ENCODE results near the gene TANK. TPM values are rescaled to one million over a fixed set of nuclear protein-coding genes. Genes with fewer than 3 reads are reported as not detected.
A peak's percentile ranks its signal among the peaks of the same experiment; 100 is the strongest.

The TANK gene
- total RNA-seq, 6 donors from 2014 or later, result 41.9 to 214 (median 75.0) TPM

DNA sequence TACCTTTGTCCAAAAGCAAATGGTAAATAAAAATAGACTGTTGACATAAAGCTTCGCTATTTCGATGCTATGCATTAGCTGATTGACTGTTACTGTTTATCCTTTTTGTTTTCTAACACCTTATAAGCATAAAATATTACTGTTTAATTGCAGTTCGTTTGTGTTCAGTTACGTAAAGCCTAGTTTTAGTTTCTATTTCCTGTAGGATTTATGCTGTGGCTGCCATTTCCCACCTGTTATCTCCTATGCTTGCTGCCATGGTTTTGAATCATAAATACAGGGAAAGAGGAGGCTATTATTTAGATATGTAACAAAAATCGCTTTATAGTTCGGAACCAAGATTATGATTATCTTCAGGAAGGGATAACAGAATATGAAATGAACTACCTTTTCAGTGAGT is 3.9 kb downstream of the TANK start:
- no peak for TF ChIP-seq POLR2A (IDR thresholded peaks at IDR 0.05)
- TF ChIP-seq POLR2AphosphoS5 (IDR thresholded peaks at IDR 0.05), result no peak
- no peak for TF ChIP-seq EP300 (IDR thresholded peaks at IDR 0.05)
- TF ChIP-seq CTCF (IDR thresholded peaks at IDR 0.05), result no peak
- Histone ChIP-seq H3K4me3 (peak overlapping the region in 1 of 4 donors; percentile 5), H3K9me3 (no peaks in the 10 kb centered on the region), H3K4me1 (peaks cover 47 to 62% (median 57%) of the 10 kb centered on the region in 4 donors), H3K36me3 (peaks cover 0 to 28% (median 8%) of the 10 kb centered on the region in 4 donors), H3K27ac (peak overlapping the region in 2 of 4 donors; percentile 4 to 44), H3K27me3 (no peaks in the 10 kb centered on the region)
- 75 to 76% methylated on average over 6 of the region's 6 CpGs for WGBS, 2 donors
- no peak for ATAC-seq (ENCODE audit: low FRiP score in 2 of 2)
- no peak for DNase-seq

DNA sequence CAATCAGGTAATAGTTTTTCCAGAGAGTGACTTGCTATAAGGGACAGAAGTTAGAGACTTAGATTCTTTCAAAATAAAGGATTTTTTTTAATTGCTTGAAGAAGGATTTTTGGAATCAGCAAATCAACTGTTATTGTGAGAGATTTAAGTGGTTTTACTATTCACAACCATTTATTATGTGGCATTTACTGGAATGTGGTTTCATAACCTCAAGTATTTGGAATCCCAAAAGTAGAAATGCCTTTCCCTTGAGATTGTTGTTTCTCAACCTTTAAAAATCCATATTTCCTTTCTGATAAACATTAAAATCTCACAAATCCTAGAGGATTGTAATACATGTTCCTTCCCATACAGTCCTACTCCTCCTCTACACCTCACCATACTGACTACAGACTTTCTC is 5.0 kb downstream of the TANK start:
- ATAC-seq (ENCODE audit: low FRiP score in 2 of 2) (no peak), DNase-seq (no peak)
- Histone ChIP-seq H3K27me3 (no peaks in the 10 kb centered on the region), H3K9me3 (no peaks in the 10 kb centered on the region), H3K27ac (peak overlapping the region; percentile 10 to 79 (median 64)), H3K4me3 (no peak overlapping the region), H3K36me3 (peaks cover 0 to 28% (median 8%) of the 10 kb centered on the region in 4 donors), H3K4me1 (peaks cover 53 to 65% (median 56%) of the 10 kb centered on the region in 4 donors)
- TF ChIP-seq POLR2A (IDR thresholded peaks at IDR 0.05) (no peak), CTCF (IDR thresholded peaks at IDR 0.05) (no peak), POLR2AphosphoS5 (IDR thresholded peaks at IDR 0.05) (no peak), EP300 (IDR thresholded peaks at IDR 0.05) (no peak)

GRCh38 chr2:161165811-161166210 is 5.6 kb downstream of the TANK start:
- peak overlapping the region; percentile 10 to 79 (median 64) for H3K27ac ChIP-seq
- WGBS, 2 donors, result 68 to 84% methylated on average over 1 of the region's 1 CpG
- H3K27me3 ChIP-seq, result no peaks in the 10 kb centered on the region
- peaks cover 0 to 28% (median 8%) of the 10 kb centered on the region in 4 donors for H3K36me3 ChIP-seq
- peaks cover 55 to 71% (median 61%) of the 10 kb centered on the region in 4 donors for H3K4me1 ChIP-seq
- ATAC-seq (ENCODE audit: low FRiP score in 2 of 2), result peak in 1 of 2 donors; percentile 59
- no peaks in the 10 kb centered on the region for H3K9me3 ChIP-seq
- H3K4me3 ChIP-seq, result no peak overlapping the region
- TF ChIP-seq CTCF (IDR thresholded peaks at IDR 0.05) (no peak), EP300 (IDR thresholded peaks at IDR 0.05) (no peak), POLR2AphosphoS5 (IDR thresholded peaks at IDR 0.05) (no peak), POLR2A (IDR thresholded peaks at IDR 0.05) (no peak)
- no peak for DNase-seq

- ATAC-seq (ENCODE audit: low FRiP score in 2 of 2) (peak; percentile 5 to 11), DNase-seq (no peak)
- Histone ChIP-seq H3K4me1 (peaks cover 58 to 77% (median 65%) of the 10 kb centered on the region in 4 donors), H3K27me3 (no peaks in the 10 kb centered on the region), H3K9me3 (no peaks in the 10 kb centered on the region), H3K36me3 (peaks cover 0 to 28% (median 8%) of the 10 kb centered on the region in 4 donors), H3K4me3 (no peak overlapping the region), H3K27ac (peak overlapping the region; percentile 10 to 79 (median 68))
- no peak for TF ChIP-seq CTCF (IDR thresholded peaks at IDR 0.05)
- no peak for TF ChIP-seq POLR2AphosphoS5 (IDR thresholded peaks at IDR 0.05)
- TF ChIP-seq EP300 (IDR thresholded peaks at IDR 0.05), result no peak
- no peak for TF ChIP-seq POLR2A (IDR thresholded peaks at IDR 0.05)
- WGBS, 2 donors, result 87 to 90% methylated on average over 6 of the region's 6 CpGs
Observed at GRCh38 chr2:161166538-161167409, 6.5 kb downstream of the TANK start.
